HUES6 (cell line): ENCODE measurements around the gene KREMEN1.

ENCODE experiments used
- H3K27ac ChIP-seq: 2 replicates; pipeline ENCODE4 v1.7.0; 2013; ENCODE audit warnings: low read depth, mild to moderate bottlenecking, low read length, inconsistent platforms
- H3K27me3 ChIP-seq: 2 replicates; pipeline ENCODE4 v1.6.1; 2013; ENCODE audit warnings: low read length; ENCODE audit not compliant: control insufficient read depth, insufficient read depth
- H3K36me3 ChIP-seq: 2 replicates; pipeline ENCODE4 v1.6.1; 2013; ENCODE audit warnings: low read length; ENCODE audit not compliant: control insufficient read depth, insufficient read depth
- H3K4me1 ChIP-seq: 2 replicates; pipeline ENCODE4 v1.6.1; 2013; ENCODE audit warnings: low read length; ENCODE audit not compliant: control insufficient read depth, insufficient read depth
- H3K4me3 ChIP-seq: 2 replicates; pipeline ENCODE4 v1.5.1; 2013; ENCODE audit warnings: low read depth, low read length
- H3K9ac ChIP-seq: one replicate; pipeline ENCODE4 v1.6.1; 2013; ENCODE audit warnings: mild to moderate bottlenecking, low read length
- H3K9me3 ChIP-seq: 2 replicates; pipeline ENCODE4 v1.6.1; 2013; ENCODE audit warnings: low read depth, low read length; ENCODE audit not compliant: control insufficient read depth, insufficient read depth

Gene KREMEN1

GRCh38 chr22:29175312-29175835 is 102.5 kb downstream of the KREMEN1 start:
- Histone ChIP-seq H3K9me3 (peaks cover 8% of the 10 kb centered on the region; the same call in 1 of the 2 replicates), H3K4me3 (no peak overlapping the region), H3K36me3 (no peaks in the 10 kb centered on the region), H3K4me1 (no peaks in the 10 kb centered on the region), H3K9ac (no peak overlapping the region), H3K27ac (no peak overlapping the region), H3K27me3 (no peaks in the 10 kb centered on the region)

GRCh38 chr22:29183971-29184848 is 111.4 kb downstream of the KREMEN1 start:
- no peak overlapping the region for H3K27ac ChIP-seq
- H3K4me3 ChIP-seq, result no peak overlapping the region
- H3K4me1 ChIP-seq, result peaks cover 10% of the 10 kb centered on the region
- no peak overlapping the region for H3K9ac ChIP-seq
- H3K9me3 ChIP-seq, result no peaks in the 10 kb centered on the region
- H3K27me3 ChIP-seq, result no peaks in the 10 kb centered on the region
- no peaks in the 10 kb centered on the region for H3K36me3 ChIP-seq

- Histone ChIP-seq H3K4me1 (peaks cover 10% of the 10 kb centered on the region), H3K36me3 (no peaks in the 10 kb centered on the region)
Observed at GRCh38 chr22:29184849-29185490, 112.1 kb downstream of the KREMEN1 start.

GRCh38 chr22:29186302-29186701 is 113.5 kb downstream of the KREMEN1 start:
- Histone ChIP-seq H3K4me1 (peaks cover 10% of the 10 kb centered on the region), H3K36me3 (no peaks in the 10 kb centered on the region), H3K9ac (no peak overlapping the region), H3K27me3 (no peaks in the 10 kb centered on the region), H3K9me3 (no peaks in the 10 kb centered on the region), H3K27ac (no peak overlapping the region), H3K4me3 (no peak overlapping the region)

More at GRCh38 chr22:29184849-29185490, 112.1 kb downstream of the KREMEN1 start:
- H3K9ac ChIP-seq, result no peak overlapping the region
- no peaks in the 10 kb centered on the region for H3K9me3 ChIP-seq
- no peaks in the 10 kb centered on the region for H3K27me3 ChIP-seq
- no peak overlapping the region for H3K4me3 ChIP-seq
- no peak overlapping the region for H3K27ac ChIP-seq

- H3K36me3 ChIP-seq, result no peaks in the 10 kb centered on the region
- H3K9ac ChIP-seq, result no peak overlapping the region
- no peak overlapping the region for H3K4me3 ChIP-seq
- H3K4me1 ChIP-seq, result peaks cover 10% of the 10 kb centered on the region
- H3K27ac ChIP-seq, result no peak overlapping the region
- H3K9me3 ChIP-seq, result no peaks in the 10 kb centered on the region
- no peaks in the 10 kb centered on the region for H3K27me3 ChIP-seq
Observed at GRCh38 chr22:29187831-29188230, 115.0 kb downstream of the KREMEN1 start.

GRCh38 chr22:29190051-29190450 is 117.2 kb downstream of the KREMEN1 start:
- Histone ChIP-seq H3K36me3 (no peaks in the 10 kb centered on the region), H3K9ac (no peak overlapping the region), H3K4me3 (no peak overlapping the region), H3K27ac (no peak overlapping the region), H3K9me3 (no peaks in the 10 kb centered on the region), H3K4me1 (peaks cover under 1% of the 10 kb centered on the region), H3K27me3 (no peaks in the 10 kb centered on the region)

- Histone ChIP-seq H3K9ac (no peak overlapping the region), H3K4me3 (no peak overlapping the region), H3K4me1 (peaks cover 3% of the 10 kb centered on the region; the same call in 1 of the 2 replicates), H3K27ac (no peak overlapping the region), H3K36me3 (no peaks in the 10 kb centered on the region), H3K27me3 (no peaks in the 10 kb centered on the region), H3K9me3 (no peaks in the 10 kb centered on the region)
Observed at GRCh38 chr22:29190918-29191317, 118.1 kb downstream of the KREMEN1 start.

GRCh38 chr22:29193021-29193420 is 120.2 kb downstream of the KREMEN1 start:
- Histone ChIP-seq H3K27ac (no peak overlapping the region), H3K36me3 (no peaks in the 10 kb centered on the region), H3K27me3 (no peaks in the 10 kb centered on the region), H3K9ac (no peak overlapping the region), H3K4me3 (no peak overlapping the region), H3K4me1 (peaks cover 3% of the 10 kb centered on the region; the same call in 1 of the 2 replicates), H3K9me3 (no peaks in the 10 kb centered on the region)

GRCh38 chr22:29194184-29194583 is 121.3 kb downstream of the KREMEN1 start:
- Histone ChIP-seq H3K27ac (no peak overlapping the region), H3K9me3 (no peaks in the 10 kb centered on the region), H3K36me3 (no peaks in the 10 kb centered on the region), H3K4me1 (peaks cover 3% of the 10 kb centered on the region; the same call in 1 of the 2 replicates), H3K4me3 (no peak overlapping the region), H3K9ac (no peak overlapping the region), H3K27me3 (no peaks in the 10 kb centered on the region)

- peaks cover 3% of the 10 kb centered on the region; the same call in 1 of the 2 replicates for H3K4me1 ChIP-seq
- no peaks in the 10 kb centered on the region for H3K9me3 ChIP-seq
- H3K36me3 ChIP-seq, result no peaks in the 10 kb centered on the region
- H3K27me3 ChIP-seq, result no peaks in the 10 kb centered on the region
- H3K4me3 ChIP-seq, result no peak overlapping the region
- H3K27ac ChIP-seq, result no peak overlapping the region
- H3K9ac ChIP-seq, result no peak overlapping the region
Observed at GRCh38 chr22:29195118-29195963, 122.5 kb downstream of the KREMEN1 start.
